IPS DF 19.7 (cell line): ENCODE data around the gene VASN.
"Not testable (repeated sequence)": the region's sequence is repeated elsewhere in the genome, so short reads cannot be mapped to it uniquely, and the experiment has no call there.

Experiments used
- DNase-seq: peaks from one replicate; pipeline ENCODE4 v3.0.0-alpha.2; 2013; ENCODE audit warnings: low read depth, low spot score

The VASN gene

DNA sequence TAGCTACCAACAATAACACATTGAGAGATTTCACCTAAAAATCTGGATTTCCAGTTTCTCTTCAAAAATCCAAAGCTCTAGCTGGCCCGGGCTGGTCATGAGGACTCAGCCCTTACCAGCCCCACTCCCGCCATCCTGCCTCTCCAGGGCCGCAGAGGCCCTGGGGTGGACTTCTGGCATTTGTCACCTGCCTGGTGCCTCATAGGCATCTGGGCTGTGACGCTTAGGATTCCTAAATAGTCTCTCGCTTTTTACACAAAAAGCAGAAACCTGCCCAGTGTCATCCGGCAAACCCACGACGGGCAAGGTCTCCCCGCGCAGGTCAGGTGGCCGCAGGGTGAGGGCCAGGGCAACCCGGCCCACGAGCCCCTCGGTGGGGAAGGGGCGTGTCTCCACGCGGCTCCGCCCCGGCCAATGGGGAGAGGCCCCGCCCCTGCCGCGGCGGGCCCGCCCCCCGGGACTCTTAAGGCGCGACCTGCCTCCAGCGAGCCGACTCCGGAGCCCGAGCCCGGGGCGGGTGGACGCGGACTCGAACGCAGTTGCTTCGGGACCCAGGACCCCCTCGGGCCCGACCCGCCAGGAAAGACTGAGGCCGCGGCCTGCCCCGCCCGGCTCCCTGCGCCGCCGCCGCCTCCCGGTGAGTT lies at the start of gene VASN:
TSS of gene VASN (plus strand) at position 492 of the 644 bp plus-strand sequence. CDS start 9,030 bp downstream, outside the sequence.
- no peak for DNase-seq

DNA sequence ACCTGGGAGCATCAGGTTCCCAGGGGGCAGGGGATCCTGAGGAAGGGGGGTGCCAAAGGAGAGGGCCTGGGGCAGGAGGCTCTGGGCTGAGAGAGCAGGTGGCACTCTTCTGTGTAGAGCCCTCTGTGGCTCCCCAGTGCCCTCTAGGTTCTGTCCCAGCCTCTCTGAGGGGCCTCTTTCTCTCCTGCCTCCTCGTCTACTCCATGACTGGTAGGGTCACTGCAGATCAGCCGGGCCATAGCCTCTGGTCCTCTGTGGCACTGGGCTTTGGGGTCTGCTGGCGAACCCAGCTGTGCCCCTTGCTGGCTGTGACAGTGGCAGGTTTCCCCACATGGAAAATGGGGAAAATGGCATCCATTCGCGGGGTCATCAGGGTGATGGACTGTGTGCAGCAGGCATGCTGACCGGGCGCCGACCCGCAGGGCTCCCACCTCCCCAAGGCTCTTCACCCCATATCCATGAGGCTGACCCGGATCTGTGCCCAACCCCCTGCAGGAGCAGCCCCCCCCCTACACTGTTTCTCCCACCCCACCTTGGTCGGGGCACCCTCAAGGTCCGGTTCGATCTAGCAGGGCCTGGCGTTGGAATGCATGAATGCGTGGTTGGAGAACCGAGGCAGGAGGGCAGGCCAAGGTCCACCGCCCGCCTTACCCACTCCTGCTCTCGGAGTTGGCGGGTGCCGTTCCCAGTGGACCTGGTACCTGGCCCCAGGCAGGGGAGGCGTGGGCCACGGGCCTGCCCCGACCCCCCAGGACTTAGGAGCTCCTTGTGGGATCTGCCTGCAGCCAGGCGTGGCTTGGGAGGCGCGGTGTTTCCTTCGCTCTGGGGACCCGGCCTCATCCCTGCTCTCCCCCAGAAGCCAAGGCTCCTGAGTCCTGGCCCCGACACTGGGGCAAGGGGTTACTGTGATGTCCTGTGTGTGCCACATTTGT lies 49.3 kb upstream of the VASN start:
- no peak for DNase-seq

DNA sequence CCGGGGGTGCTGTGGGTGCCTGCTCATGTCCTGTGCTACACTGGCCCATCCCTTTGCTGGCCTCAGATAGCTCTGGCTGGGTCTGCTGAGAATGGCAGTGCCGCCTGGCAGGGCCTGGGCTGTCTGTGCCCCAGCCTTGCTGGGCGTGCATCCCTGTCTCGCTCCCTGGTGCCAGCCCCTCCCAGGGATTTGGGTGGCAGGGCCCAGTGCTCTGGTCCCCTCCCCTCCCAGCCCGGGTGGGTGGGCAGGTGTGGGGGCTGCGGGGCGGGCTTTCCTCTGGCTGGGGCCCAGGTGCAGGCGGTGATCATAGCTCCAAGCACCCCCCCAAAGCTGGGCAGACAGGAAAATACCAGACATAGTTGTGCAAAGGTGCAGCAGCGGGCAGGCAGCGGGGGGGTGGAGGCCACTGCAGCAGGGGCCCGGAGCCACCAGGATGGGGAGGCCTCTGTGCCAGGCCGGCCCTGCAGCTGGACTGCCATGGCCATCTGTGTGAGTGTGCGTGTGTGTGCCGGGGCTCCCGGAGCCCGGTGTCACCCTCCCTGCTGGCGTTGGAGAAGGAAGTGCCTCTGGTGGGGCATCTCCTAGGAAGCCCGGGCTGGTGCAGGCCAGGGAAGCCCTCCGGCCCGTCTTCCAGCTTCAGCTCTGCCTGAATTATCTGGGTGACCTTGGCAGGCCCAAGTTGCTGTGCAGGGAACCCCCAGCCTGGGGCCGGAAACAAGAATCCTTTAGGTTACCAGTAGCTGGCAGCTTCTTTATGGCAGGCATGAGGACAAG lies 48.4 kb upstream of the VASN start:
- no peak for DNase-seq

DNA sequence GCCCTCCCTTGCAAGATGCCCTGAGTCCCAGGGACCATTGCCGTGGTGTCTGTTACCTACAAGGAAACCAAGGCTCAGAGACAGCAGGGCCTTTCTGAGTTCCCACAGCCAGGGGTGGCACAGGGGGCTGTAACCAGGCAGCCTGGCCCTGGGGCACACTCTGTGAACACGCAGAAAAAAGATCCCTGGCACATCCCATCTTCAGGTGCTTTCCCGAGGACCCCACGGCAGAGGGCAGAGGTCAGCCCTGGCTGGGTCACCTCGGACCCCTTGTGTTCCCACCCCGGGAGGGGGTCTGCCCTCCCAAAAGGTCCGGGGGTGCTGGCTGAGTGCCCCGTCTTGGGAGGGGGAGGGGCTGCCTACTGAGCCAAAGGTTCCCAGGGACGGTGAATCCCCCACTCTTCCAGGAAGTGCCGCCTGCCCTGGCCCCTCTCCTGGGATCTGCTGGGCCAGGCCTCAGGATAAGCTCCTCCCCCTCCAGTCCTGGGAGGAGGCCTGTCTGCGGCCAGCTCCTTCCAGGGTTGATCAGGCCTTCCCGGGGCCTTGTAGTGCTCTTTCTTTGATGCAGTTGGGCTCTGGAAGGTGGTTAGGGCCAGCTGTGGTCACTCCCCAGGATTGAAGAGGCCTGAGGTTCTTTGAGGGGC lies 47.7 kb upstream of the VASN start:
- DNase-seq, result no peak

DNA sequence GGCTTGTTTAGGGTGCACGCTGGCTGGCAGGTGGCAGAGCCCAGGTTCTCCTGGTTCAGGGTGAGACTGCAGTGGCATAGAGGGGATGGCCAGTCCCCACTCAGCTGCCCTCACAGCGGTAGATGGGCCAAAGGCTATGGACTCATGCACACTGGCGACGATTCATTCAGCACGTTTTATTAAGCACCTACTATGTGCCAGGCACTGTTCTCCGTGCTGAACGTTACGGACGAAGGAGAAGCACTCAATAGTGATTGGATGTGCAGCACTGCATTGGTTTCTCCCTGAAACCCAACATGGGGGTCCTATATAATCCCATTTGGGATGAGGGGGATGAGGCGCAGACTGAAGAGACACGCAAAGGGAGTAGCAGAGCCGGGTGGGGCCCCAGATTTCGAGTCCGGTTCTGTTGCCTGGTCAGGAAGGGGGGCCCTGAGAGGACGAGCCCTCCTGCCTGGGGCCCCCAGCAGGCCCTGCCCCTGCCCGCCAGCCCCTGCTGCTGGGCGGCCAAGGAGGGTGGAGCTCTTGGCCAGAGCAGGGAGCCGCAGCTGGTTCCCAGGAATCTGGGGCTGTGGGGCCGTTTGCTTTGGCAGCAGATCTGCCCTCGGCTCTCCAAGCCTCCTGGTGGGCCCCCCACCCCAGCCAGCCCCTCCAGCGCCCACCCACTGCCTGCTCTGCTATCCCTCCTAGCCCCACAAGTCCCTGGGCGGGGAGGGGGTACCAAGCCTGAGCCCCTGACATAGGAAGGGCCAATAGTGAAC lies 47.0 kb upstream of the VASN start:
- no peak for DNase-seq

DNA sequence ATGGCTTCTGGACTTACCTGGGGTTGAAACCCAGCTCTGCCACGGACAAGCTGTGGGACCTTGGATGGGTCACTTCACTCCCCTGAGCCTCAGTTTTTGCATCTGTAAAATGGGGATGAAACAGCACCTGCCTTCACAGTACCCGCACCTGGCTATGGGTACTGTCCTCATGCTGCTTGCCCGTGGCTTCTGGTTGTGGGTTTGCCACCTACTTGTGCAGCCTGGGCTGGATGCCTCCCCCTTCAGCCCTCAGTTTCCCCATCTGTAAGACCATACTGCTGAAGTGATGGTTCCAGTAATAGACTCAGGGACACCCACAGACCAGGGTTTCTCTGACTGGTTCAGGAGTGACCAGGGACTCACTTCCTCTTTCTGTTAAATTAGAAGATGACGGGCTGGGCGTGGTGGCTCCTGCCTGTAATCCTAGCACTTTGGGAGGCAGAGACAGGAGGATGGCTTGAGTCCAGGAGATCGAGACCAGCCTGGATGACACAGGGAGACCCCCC lies 46.3 kb upstream of the VASN start:
- no peak for DNase-seq

DNA sequence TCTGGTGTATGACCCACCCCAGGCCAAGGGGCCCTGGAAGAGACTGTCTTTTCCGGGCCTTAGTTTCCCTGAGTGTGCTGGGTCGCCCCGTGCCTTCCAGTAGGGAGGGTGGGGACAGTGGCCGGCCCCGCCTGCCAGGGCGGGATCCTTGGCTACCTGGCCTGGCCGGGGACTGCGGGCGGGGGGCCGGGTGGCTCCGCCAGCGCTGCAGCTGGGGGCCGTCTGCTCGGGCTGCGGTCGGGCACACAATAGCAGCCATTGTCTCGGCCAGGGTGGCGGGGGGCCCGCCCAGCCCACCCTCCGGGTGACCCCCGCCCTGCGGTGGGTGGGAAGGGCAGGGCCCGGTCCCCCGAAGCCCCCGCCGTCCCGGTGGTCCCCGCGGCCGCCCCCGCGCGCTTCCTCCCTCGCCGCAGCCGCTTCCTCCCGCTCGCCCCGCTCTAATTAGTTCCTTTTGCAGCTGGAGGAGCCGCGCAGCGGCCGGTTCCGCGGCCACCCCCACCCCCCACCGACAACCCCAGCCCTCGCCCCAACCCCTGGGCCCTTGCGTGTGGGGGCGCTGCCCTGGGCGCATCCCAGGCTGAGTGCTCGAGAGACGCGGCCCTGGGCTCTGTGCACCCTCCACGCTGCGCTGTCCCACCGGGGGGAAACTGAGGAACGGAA lies 44.1 kb upstream of the VASN start:
- DNase-seq, result no peak

DNA sequence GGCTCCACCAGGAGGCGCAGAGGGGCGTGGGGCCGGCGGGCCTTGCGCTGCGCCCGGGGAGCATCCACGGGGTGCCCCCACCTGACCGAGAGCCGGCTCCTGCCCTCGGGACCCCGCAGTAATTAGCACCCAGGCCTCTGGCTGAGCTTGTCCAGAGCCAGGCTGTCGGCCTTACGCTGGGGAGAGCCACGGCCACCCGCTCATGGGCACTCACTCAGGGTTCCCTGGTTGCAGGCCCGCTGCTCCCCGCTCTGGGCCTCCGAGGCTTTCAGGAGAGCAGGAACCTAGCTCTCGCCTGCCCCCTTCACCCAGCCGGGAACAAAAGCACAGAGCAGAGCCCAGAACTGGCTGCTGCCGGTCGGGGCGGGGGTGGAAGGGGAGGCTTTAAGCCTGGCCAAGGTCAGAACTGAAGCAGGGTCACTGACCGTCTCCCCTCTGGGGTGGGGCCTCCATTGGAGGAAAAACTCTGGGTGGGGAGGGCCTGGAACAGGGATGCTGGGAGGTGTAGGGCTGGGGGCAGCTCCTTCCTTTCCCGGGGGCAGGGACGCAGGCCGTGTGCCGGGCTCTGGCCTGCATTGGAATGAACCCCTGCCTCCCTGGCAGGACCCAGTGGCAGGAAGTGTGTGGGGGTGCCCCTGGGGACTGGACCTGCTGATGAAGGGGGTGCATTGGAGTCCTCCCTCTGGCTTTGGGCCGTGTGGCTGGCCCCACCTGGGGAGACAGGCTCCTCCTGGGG lies 43.4 kb upstream of the VASN start:
- peak; percentile 59 for DNase-seq

DNA sequence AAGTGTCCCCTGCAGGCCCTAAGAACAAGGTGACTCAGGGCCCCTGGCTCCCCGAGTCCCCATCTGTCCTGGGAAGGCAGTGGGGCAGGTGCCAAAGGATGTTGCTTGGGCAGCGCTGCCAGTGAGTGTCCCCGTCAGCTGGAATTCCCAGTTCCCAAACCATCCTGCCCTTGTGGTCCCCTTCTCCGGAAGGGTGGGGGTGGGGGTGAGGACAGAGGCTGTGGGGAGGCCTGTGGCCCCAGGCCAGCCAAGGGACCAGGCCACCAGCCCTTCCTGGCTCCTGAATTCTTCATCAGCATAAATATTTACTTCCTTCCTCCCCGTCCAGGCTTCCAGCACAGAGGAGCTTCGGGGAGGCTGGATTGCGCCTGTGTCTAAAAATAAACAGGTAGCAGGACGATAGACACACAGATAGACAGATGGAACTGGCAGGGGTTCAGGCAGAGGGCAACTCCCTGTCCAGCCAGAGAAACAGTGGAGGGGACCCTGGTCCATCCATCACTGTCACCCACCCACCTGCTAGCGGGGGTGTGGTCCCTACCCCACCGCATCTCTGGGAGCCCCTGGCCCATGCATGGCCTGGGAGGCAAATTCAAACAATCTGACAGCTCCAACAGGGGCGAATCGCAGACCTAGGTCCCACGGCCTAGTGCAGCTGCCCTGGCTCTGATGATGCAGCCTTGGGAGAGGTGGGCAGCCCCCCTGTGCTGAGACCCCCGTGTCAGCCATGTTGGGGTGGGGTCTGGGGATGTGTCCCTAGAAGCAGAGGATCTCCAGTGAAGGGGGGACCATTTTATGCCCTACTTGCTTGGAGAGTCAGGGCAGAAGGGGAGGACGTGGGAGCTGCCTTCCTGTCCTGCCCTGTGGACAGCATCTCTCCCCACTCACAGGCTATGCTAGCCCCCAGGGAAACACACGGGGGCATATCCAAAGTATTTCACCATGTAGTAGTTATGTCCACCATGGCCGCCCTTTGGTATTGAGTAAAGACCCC lies 42.6 kb upstream of the VASN start:
- no peak for DNase-seq

DNA sequence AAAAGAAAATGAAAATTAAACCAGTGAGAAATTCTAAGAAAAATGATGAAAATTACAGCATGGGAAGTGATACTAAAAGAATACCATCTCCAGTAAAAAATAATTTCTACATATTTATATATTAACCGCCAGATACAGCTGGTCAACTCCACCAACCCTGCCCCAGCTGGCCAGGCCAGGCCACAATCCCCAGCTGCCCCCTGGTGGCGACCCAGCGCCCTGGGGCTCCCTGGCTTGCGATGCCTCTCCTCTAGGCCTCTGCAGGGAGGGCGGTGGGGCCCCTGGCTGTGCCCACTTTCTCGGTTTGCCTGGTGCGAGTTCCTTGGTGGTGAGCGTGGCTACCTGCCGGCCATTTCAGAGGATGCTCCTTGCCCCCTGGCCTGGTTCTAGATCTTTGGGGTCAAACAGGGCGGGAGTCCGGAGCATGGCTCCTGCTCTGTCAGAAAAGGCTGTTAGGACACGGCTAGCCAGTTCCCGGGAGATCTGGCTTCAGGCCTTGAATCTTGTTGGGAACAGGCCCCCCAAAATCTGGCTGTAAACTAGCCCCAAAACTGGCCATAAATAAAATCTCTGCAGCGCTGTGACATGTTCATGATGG lies 41.3 kb upstream of the VASN start:
- DNase-seq, result no peak

DNA sequence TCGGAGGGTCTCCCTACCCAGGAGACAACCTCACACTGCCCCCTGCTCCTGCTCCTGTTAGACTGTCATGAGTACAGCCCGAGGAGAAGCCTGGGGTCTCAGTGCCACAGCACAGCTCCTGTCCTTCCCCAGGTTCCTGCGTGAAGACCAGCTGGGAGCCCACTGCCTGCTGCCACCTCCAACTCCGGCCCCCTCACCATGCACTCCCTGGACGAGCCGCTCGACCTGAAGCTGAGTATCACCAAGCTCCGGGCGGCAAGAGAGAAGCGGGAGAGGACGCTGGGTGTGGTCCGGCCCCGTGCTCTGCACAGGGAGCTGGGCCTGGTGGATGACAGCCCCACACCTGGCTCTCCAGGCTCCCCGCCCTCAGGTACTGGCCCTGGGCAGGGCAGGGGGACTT lies 39.6 kb upstream of the VASN start:
- DNase-seq, result no peak

DNA sequence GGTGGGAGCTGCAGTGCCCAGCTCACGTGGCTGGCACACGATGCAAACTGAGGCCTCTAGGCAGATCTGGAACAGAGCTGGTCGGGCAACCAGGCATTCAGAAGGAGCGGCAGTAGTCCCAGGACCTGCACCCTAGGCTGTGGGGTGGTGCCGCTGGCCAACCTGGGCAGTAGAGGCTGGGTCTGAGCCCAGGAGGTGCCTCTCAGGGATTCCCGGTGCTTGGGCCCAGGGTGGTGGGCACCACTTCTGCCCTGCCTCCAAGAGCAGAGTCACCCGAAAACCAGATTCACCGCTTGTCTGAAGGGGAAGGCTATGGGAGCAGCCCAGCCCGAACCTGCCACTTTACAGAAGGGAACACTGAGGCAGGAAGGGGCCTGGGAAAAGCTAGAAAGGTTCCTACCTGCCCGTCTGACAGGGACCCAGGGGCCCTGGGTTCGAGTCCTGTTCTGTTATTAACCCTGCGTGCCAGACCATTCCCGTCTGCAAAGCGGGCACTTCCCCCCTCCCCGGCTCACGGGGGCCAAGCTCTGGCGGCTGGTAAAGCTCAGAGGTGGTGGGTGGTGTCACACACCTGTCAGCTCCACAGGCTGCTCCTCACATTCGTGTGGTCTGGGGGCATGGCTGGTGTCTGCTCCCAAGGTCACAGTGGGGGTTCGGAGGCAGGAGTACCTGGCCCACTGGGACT lies 38.9 kb upstream of the VASN start:
- DNase-seq, result no peak

DNA sequence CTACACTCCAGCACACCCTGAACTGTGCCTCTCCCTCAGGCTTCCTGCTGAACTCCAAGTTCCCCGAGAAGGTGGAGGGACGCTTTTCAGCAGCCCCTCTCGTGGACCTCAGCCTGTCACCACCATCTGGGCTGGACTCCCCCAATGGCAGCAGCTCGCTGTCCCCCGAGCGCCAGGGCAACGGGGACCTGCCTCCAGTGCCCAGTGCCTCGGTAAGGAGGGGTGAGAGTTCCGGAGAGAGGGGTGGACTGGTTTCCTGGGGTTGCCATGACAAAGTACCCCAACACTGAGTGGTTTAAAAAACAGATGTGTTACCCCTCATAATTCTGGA lies 38.4 kb upstream of the VASN start:
- DNase-seq, result no peak

DNA sequence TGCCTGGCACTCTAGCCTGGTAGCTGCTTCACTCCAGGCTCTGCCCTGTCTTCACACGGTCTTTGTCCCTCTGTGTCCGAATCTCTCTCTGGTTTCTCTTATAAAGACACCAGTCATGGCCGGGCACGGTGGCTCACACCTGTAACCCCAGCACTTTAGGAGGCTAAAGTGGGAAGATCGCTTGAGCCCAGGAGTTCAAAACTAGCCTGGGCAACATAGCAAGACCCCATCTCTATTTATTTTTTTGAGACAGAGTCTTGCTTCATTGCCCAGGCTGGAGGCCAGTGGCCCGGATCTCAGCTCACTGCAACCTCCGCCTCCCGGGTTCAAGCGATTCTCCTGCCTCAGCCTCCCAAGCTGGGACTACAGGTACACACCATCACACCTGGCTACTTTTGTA lies 37.9 kb upstream of the VASN start:
- DNase-seq, result not testable (repeated sequence)

DNA sequence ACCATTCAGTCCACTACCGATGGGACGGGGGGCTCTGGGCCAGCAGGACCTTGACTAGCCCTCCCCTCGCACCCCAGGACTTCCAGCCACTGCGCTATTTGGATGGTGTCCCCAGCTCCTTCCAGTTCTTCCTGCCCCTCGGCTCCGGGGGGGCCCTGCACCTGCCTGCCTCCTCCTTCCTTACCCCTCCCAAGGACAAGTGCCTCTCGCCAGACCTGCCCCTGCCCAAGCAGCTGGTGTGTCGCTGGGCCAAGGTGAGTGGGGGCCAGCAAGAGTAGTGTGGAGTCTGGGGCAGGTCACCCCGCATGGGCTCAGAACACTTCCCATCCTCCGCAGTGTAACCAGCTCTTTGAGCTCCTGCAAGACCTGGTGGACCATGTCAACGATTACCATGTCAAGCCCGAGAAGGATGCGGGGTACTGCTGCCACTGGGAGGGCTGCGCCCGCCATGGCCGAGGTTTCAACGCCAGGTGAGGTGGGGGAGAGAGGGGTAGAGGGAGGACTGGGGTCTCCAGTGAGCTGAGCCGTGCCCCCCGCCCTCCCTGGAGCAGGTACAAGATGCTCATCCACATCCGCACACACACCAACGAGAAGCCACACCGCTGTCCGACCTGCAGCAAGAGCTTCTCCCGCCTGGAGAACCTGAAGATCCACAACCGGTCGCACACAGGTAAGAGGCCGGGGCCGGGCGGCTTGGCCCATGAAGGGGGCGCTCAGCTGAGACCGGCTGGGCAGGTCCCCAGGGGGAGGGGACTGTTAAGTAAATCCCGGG lies 36.7 kb upstream of the VASN start:
- DNase-seq, result no peak

DNA sequence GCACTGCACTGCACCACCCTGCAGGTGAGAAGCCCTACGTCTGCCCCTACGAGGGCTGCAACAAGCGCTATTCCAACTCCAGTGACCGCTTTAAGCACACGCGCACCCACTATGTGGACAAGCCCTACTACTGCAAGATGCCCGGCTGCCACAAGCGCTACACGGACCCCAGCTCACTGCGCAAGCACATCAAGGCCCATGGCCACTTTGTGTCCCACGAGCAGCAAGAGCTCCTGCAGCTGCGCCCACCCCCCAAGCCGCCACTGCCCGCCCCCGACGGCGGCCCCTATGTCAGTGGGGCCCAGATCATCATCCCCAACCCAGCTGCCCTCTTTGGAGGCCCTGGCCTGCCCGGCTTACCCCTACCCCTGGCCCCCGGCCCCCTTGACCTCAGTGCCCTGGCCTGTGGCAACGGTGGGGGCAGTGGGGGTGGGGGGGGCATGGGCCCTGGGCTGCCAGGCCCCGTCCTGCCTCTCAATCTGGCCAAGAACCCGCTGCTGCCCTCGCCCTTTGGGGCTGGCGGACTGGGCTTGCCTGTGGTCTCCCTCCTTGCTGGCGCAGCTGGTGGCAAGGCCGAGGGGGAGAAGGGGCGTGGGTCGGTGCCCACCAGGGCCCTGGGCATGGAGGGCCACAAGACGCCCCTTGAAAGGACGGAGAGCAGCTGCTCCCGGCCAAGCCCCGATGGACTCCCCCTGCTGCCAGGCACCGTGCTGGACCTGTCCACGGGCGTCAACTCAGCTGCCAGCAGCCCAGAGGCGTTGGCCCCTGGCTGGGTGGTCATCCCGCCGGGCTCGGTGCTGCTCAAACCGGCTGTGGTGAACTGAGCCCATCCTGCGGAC lies 34.7 kb upstream of the VASN start:
- DNase-seq, result no peak
